ENCODE measurements around the gene ETS1. TPM values are rescaled to one million over a fixed set of nuclear protein-coding genes. Genes with fewer than 3 reads are reported as not detected.

Gene ETS1
- total RNA-seq, 1 donor from 2014 or later, result 14.2 TPM

GRCh38 chr11:128504486-128504885 is 82.9 kb downstream of the ETS1 start:
- DNase-seq (ENCODE audit: low read depth), result no peak

GRCh38 chr11:128503245-128503991 is 83.9 kb downstream of the ETS1 start:
- DNase-seq (ENCODE audit: low read depth), result peak; percentile 73

- peak; percentile 62 for DNase-seq (ENCODE audit: low read depth)
Observed at GRCh38 chr11:128502726-128503125, 84.6 kb downstream of the ETS1 start.

GRCh38 chr11:128501632-128502549 is 85.5 kb downstream of the ETS1 start:
- peak; percentile 78 for DNase-seq (ENCODE audit: low read depth)

- no peak for DNase-seq (ENCODE audit: low read depth)
Observed at GRCh38 chr11:128501008-128501407, 86.3 kb downstream of the ETS1 start.

- DNase-seq (ENCODE audit: low read depth), result no peak
Observed at GRCh38 chr11:128500493-128500892, 86.9 kb downstream of the ETS1 start.

- no peak for DNase-seq (ENCODE audit: low read depth)
Observed at GRCh38 chr11:128499613-128500253, 87.6 kb downstream of the ETS1 start.

GRCh38 chr11:128498721-128499245 is 88.6 kb downstream of the ETS1 start:
- DNase-seq (ENCODE audit: low read depth), result no peak

GRCh38 chr11:128497776-128498095 is 89.6 kb downstream of the ETS1 start:
- no peak for DNase-seq (ENCODE audit: low read depth)

- DNase-seq (ENCODE audit: low read depth), result peak; percentile 92
Observed at GRCh38 chr11:128497061-128497775, 90.1 kb downstream of the ETS1 start.

GRCh38 chr11:128496692-128497060 is 90.7 kb downstream of the ETS1 start:
- no peak for DNase-seq (ENCODE audit: low read depth)

- DNase-seq (ENCODE audit: low read depth), result no peak
Observed at GRCh38 chr11:128496249-128496648, 91.1 kb downstream of the ETS1 start.

GRCh38 chr11:128494418-128495332 is 92.7 kb downstream of the ETS1 start:
- no peak for DNase-seq (ENCODE audit: low read depth)

GRCh38 chr11:128493570-128493965 is 93.8 kb downstream of the ETS1 start:
- no peak for DNase-seq (ENCODE audit: low read depth)

GRCh38 chr11:128492903-128493569 is 94.3 kb downstream of the ETS1 start:
- DNase-seq (ENCODE audit: low read depth), result no peak

- no peak for DNase-seq (ENCODE audit: low read depth)
Observed at GRCh38 chr11:128492461-128492860, 94.9 kb downstream of the ETS1 start.

- DNase-seq (ENCODE audit: low read depth), result no peak
Observed at GRCh38 chr11:128491195-128491936, 96.0 kb downstream of the ETS1 start.

GRCh38 chr11:128490092-128490491 is 97.3 kb downstream of the ETS1 start:
- DNase-seq (ENCODE audit: low read depth), result no peak

GRCh38 chr11:128488471-128488870 is 98.9 kb downstream of the ETS1 start:
- DNase-seq (ENCODE audit: low read depth), result peak; percentile 65
